NCI-H345 treated with DMSO at 0.1 percent for 48 hours (cell line): ENCODE measurements around the gene RYR3.

Experiments
- DNase-seq: peaks from one replicate; lab custom pipeline; 2025; ENCODE audit not compliant: unreplicated experiment; lab: John Stamatoyannopoulos, UW

Gene RYR3

GRCh38 chr15:33380406-33380805 lies 69.6 kb downstream of the RYR3 start:
- no peak for DNase-seq

- no peak for DNase-seq
These were observed 71.7 kb downstream of the RYR3 start for GRCh38 chr15:33382491-33382890.

- DNase-seq, result no peak
These were observed 73.5 kb downstream of the RYR3 start for GRCh38 chr15:33384307-33384706.

DNA sequence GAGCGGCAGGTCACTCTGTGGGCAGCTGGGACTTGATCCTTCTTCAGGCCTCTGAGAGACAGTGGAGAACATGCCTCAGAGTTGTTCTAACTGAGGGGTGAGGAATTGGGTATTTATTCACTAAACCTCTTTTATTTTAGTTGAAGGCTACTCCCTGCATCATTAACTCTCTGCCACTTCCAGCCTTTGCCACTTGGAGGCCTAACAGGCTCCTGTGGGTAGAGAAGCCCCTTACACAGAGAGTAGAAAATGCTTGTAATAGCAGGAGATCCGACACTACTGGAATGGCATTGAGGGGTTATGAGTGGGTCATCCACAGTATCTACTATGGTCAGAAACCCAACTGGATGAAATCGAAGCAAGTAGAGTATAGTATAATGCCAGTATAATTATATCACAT lies 81.7 kb downstream of the RYR3 start:
- DNase-seq, result no peak

GRCh38 chr15:33393546-33393945 lies 82.8 kb downstream of the RYR3 start:
- DNase-seq, result no peak

DNA sequence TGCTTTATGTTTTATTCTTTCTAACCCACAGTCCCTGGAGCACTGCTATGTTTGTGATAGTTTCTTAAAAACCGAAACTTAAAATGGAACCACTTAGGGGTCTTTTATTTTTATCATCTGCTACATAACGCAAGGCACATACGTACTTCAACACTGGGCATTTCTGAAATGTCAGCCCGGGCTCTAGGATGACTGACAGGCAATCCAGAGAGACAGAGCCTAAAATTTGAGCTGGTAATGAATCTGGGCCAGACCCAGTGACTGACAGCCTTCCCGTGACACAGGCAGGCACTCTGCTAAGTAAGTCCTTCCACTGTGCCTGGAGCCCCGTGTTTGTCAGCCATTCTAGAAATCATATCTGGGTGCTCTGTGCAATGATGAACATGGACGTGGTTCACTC lies 84.6 kb downstream of the RYR3 start:
- DNase-seq, result no peak

DNA sequence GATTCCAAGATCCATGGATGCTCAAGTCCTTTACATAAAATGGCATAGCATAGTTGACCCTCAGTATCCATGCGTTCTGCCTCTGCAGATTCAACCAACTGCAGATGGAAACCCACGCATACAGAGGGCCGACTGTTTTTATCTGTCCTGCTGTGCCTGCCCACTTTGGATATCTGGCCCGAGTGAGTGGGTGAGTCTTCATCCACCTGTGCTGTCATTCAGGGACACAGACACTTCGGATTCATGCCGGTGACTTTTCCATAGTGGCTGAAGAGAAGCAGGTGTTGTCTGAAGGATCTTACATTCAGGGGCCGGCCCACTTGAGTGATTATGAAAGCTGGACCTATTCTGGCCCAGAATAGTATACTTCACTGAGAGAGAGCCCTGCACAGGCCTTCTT lies 85.1 kb downstream of the RYR3 start:
- DNase-seq, result no peak

DNA sequence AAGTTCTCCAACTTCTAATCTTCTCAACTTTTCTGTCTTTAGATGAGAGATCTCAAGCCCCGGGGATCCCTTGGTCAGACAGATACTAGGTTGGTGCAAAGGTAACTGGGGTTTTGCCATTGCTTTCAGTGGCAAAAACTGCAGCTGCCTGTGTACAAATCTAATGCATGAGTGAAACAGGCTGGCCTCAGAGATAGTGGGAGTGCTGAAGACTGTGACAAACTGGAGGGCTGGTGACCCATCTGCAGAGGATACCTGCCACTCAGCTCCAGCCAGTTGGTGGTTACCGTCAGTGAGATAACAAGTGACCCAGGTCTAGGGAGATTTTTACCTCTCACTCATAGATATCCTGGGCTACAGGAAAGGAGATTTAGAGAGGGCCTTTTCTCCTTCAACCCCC lies 85.7 kb downstream of the RYR3 start:
- no peak for DNase-seq

GRCh38 chr15:33398555-33398954 lies 87.8 kb downstream of the RYR3 start:
- no peak for DNase-seq

DNA sequence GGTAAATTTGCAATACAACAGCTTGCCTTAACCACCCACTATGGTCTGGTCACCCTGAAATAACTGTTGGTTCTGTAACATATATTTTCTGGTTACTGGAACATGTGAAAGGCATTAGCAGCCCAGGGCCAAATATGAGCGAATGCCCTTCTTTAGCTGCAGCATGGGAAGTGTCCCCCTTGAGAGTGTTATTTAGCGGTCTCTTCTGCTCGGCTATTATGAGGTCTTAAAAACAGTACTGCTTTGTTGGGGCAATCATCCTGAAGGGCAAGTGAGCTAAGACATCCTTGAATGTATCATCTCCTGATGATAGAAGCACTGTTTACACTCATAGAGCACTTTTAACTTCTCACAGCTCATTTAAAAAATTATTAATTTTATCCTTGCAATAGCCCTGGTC lies 90.2 kb downstream of the RYR3 start:
- no peak for DNase-seq

- no peak for DNase-seq
These were observed 91.8 kb downstream of the RYR3 start for GRCh38 chr15:33402600-33402999.

DNA sequence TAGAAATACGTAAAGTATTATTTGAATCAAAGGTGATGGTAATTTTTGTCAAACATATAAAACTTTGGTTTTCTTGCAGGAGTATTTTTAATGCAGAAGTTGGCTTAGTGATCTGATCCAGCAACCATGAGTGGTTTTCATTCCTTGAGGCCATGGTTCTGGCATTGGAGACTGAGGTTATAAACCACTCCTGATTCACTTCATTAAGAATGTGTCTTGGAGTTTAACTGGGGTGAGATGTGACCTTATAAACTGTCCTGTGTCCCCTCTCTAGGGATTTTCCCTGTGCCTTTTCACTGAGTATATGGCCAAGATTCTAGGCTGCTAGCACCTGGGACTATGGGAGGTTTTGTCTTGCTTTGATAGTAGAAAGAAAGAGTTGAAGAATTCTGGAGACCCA lies 94.3 kb downstream of the RYR3 start:
- no peak for DNase-seq

DNA sequence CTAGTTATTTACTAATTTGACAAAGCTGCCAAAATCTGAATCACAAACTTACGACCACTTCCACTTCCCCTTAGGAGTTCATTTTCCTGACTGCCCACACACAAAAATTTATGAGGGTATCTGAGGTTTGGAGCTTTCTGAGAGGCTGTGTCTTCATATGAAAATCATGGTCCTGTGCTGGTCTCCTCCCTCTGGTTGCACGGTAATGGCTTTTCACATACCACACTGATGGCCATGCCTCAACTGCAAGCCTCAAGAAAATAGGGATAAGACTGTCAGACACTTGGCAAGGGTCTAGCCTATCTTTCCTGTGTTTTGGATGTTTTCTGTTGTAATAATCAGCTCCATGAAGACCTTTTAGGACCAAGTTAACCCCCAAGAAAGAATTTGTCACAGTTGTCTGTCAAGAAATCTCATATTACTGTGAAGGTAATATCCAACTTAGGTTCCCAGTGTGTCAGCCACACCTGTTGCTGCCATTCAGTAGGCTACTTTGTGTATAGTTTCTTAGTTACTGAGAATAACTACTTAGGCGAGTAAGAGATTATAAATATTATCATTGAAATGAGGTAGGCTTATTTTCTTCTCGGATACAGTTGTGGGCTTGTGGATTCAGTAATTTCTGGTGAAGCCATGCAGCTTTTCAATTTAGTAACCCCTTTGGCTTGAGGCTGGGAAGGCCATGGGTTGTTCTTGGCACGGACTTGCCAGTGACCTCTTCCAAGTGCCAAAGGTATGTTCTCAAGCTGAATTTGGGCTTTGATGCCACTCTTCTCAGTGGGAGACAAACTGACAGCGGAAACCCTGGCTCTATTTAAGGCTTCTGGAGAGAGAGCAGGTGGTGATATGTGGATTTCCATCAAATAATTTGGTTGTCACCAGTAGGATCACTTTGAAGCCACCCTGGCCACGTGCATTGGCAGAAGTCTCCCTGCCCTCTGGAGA lies 101.1 kb downstream of the RYR3 start:
- DNase-seq, result no peak

DNA sequence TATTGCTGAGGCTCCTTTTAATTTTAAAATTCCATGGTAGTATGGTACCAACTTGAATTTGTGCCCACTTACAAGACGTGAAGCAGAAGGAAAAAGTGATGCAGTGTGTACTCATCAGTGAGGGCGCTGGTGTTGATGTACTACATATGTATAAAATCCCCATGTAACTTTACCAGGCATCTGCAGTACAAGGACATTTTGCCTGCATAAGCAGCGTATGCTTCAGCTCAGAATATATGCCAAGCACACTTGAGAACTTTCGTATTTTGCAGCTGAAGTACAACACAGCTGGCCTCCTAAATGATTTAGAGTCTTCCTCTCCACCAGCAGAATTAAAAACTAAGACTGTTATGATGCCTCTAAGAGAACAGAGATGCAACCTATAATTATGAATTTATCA lies 108.9 kb downstream of the RYR3 start:
- DNase-seq, result no peak

- no peak for DNase-seq
These were observed 113.3 kb downstream of the RYR3 start for GRCh38 chr15:33424025-33424424.

- DNase-seq, result no peak
These were observed 114.4 kb downstream of the RYR3 start for GRCh38 chr15:33425142-33425541.

DNA sequence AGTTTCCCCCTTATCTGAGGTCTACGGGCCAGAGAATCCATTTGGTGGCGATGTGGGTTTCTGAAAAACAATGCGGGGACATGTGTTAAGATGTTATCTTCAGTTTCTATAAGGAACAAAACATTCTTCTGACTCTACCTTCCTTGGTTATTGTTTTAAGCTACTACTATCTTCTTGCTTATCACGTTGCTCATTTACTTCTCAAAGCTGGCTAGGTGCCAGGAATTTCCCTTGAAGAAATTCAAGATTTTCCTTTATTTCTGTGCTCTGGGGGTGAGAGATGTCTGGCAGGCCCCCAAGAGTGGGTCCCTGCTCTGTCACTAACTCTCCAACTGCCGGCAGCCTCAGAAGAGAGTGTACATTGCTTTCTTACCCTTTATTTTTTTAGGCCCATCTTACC lies 119.8 kb downstream of the RYR3 start:
- no peak for DNase-seq

GRCh38 chr15:33433821-33434220 lies 123.1 kb downstream of the RYR3 start:
- no peak for DNase-seq

GRCh38 chr15:33438396-33438795 lies 127.6 kb downstream of the RYR3 start:
- DNase-seq, result no peak

DNA sequence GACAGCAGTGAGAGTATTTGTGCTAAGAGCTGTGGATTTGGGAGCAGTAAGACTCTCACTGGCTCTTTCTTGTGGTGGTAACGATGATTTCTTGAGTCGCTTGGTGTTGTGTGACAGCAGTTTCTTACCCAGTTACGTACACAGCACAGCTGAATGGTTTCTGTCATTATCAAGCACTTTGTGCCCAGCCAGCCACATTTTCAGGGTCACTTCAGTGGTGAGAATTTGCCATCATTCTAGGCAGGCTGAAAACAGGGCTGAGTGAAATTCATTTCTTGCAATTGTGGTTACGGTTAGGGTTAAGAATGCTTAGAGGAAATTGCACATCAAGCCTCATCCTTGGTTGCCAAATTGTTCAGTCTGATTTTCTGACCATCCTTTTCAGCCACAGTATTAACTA lies 130.1 kb downstream of the RYR3 start:
- no peak for DNase-seq

GRCh38 chr15:33442449-33442848 lies 131.7 kb downstream of the RYR3 start:
- no peak for DNase-seq

GRCh38 chr15:33443708-33444107 lies 132.9 kb downstream of the RYR3 start:
- no peak for DNase-seq

DNA sequence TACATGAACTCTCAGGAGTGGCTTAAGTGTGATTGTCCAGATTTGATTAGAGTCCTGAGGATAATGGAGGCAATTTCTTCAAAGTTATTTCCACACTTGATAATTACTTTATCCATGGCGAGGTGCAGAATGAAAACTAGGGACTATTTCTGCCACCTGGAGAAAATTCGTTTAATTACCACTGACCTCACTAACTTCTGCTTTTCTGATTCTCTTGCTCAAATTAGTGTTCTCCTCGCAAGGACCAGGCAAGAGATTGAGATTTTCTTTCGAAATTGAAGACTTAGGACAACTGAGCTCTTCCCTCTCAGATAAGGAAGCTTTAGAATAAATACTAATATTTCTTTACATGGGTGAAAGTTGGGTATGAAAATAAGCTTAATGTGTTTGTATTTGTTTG lies 135.2 kb downstream of the RYR3 start:
- DNase-seq, result no peak
